CD4-positive, CD25-positive, alpha-beta regulatory T cell (primary cell): ENCODE measurements around the gene SUSD5. TPM values are rescaled to one million over a fixed set of nuclear protein-coding genes. Genes with fewer than 3 reads are reported as not detected.

ENCODE experiments used
- ATAC-seq, 2 donors: fragments of 150-1000 bp; cut with Tn5 transposase; one replicate each; pipeline ENCODE4 v1.10.0; 2021; ENCODE audit warnings: low read depth in 2 of 2, moderate number of reproducible peaks in 2 of 2, moderate library complexity in 1 of 2
- DNase-seq, 3 donors: peaks; one replicate each; pipeline versions ENCODE4 v3.0.0 to v3.0.0-alpha.2; 2012 to 2022; ENCODE audit warnings: mixed read lengths in 1 of 3
- H3K27ac ChIP-seq: one replicate; pipeline ENCODE4 v1.7.0; 2013; ENCODE audit warnings: mild to moderate bottlenecking, low read length; ENCODE audit not compliant: insufficient read depth, poor library complexity, severe bottlenecking
- H3K27me3 ChIP-seq: one replicate; pipeline ENCODE4 v1.7.0; 2013; ENCODE audit warnings: low read length; ENCODE audit not compliant: control insufficient read depth, insufficient read depth
- H3K36me3 ChIP-seq: one replicate; pipeline ENCODE4 v1.7.0; 2013; ENCODE audit warnings: mild to moderate bottlenecking, low read length, moderate library complexity; ENCODE audit not compliant: control insufficient read depth, insufficient read depth
- H3K4me1 ChIP-seq: 2 replicates; pipeline ENCODE4 v1.7.0; 2013; ENCODE audit warnings: mild to moderate bottlenecking, low read length; ENCODE audit not compliant: insufficient read depth, control insufficient read depth, poor library complexity, severe bottlenecking
- H3K4me3 ChIP-seq: one replicate; pipeline ENCODE4 v1.7.0; 2013; ENCODE audit warnings: low read depth, mild to moderate bottlenecking, low read length, moderate library complexity
- H3K9me3 ChIP-seq, 2 experiments: 1 replicate in 1 of 2; 2 replicates in 1 of 2; pipeline ENCODE4 v1.7.0; 2013; ENCODE audit warnings: low read length in 2 of 2, mild to moderate bottlenecking in 1 of 2, moderate library complexity in 1 of 2; ENCODE audit not compliant: control insufficient read depth in 2 of 2
- H3K27ac Mint-ChIP-seq, 3 donors: one replicate each; pipeline ENCODE4 v1.8.0; 2020 to 2022; ENCODE audit warnings: mild to moderate bottlenecking in 3 of 3, mixed read lengths in 3 of 3, moderate library complexity in 2 of 3
- H3K27me3 Mint-ChIP-seq: one replicate; pipeline ENCODE4 v1.8.0; 2022; ENCODE audit warnings: mild to moderate bottlenecking, mixed read lengths
- H3K36me3 Mint-ChIP-seq: one replicate; pipeline ENCODE4 v1.8.0; 2020; ENCODE audit warnings: mixed read lengths
- H3K4me1 Mint-ChIP-seq, 4 donors: one replicate each; pipeline ENCODE4 v1.8.0; 2020 to 2022; ENCODE audit warnings: mixed read lengths in 4 of 4, mild to moderate bottlenecking in 1 of 4
- H3K4me3 Mint-ChIP-seq, 4 donors: one replicate each; pipeline ENCODE4 v1.8.0; 2020 to 2022; ENCODE audit warnings: mild to moderate bottlenecking in 4 of 4, mixed read lengths in 4 of 4, moderate library complexity in 3 of 4
- H3K9me3 Mint-ChIP-seq, 7 donors: one replicate each; pipeline ENCODE4 v1.8.0; 2020 to 2022; ENCODE audit warnings: mixed read lengths in 7 of 7, mild to moderate bottlenecking in 3 of 7, moderate library complexity in 2 of 7
- polyA plus RNA-seq, 4 donors: library from polyadenylated mRNA; unstranded; fragments of 300-500 nt; fragmentation: Illumina TruSeq; gene quantifications; one replicate each; pipeline ENCODE4 v1.2.3, GENCODE V29; 2021
- total RNA-seq: library from RNA; stranded (reverse); gene quantifications from one replicate; pipeline ENCODE4 v1.2.3, GENCODE V29; 2022

The SUSD5 gene
- total and polyA plus RNA-seq, 5 donors from 2014 or later = 0.22 to 0.28 (median 0.25) TPM; not detected in 2

GRCh38 chr3:33122991-33123390 lies 95.6 kb downstream of the SUSD5 start:
- no peaks in the 10 kb centered on the region for H3K27me3 Mint-ChIP-seq
- Histone ChIP-seq H3K9me3 (no peaks in the 10 kb centered on the region), H3K4me1 (no peaks in the 10 kb centered on the region), H3K27me3 (no peaks in the 10 kb centered on the region), H3K27ac (no peak overlapping the region), H3K4me3 (no peak overlapping the region), H3K36me3 (peaks cover 43% of the 10 kb centered on the region)
- no peak for ATAC-seq
- DNase-seq = peak in 1 of 3 donors; percentile 46
- peaks cover 8 to 12% (median 10%) of the 10 kb centered on the region in 4 donors for H3K4me1 Mint-ChIP-seq
- peak overlapping the region in 1 of 3 donors; percentile 71 for H3K27ac Mint-ChIP-seq
- no peak overlapping the region for H3K4me3 Mint-ChIP-seq
- H3K9me3 Mint-ChIP-seq = no peaks in the 10 kb centered on the region
- peaks cover 44% of the 10 kb centered on the region for H3K36me3 Mint-ChIP-seq

GRCh38 chr3:33119891-33120290 lies 98.7 kb downstream of the SUSD5 start:
- Mint-ChIP-seq H3K4me1 (peaks cover 19 to 38% (median 23%) of the 10 kb centered on the region in 4 donors), H3K27me3 (no peaks in the 10 kb centered on the region), H3K36me3 (peaks cover 27% of the 10 kb centered on the region), H3K27ac (peak overlapping the region in 1 of 3 donors; percentile 44), H3K9me3 (peaks cover 0 to 2% (median 0%) of the 10 kb centered on the region in 7 donors), H3K4me3 (no peak overlapping the region)
- Histone ChIP-seq H3K4me3 (no peak overlapping the region), H3K36me3 (peaks cover 27% of the 10 kb centered on the region), H3K27ac (no peak overlapping the region), H3K27me3 (no peaks in the 10 kb centered on the region), H3K4me1 (peaks cover 12% of the 10 kb centered on the region), H3K9me3 (no peaks in the 10 kb centered on the region)
- ATAC-seq = no peak
- DNase-seq = no peak

DNA sequence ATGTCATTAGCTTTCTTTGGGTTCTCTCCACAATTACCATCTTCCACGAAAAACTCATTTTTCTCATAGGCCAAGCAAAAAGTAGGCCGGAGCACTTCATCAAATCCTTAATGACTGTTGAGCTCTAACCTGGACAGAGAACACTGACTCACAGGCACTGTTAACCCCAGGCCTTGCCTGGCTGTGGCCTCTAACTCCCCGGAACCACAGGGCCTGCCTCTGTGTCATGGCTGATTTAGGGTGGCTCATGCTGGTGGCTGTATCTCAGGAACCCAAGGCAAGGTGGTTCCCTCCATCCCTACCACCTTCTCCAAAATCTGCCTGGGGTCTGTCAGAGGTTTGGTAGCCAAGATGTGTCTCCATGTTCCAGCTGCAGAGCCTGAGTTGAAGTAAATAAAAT lies 101.1 kb downstream of the SUSD5 start:
- H3K27me3 Mint-ChIP-seq = no peaks in the 10 kb centered on the region
- H3K27ac ChIP-seq = no peak overlapping the region
- H3K4me1 Mint-ChIP-seq = peaks cover 26 to 56% (median 31%) of the 10 kb centered on the region in 4 donors

GRCh38 chr3:33115024-33115768 lies 103.4 kb downstream of the SUSD5 start:
- Mint-ChIP-seq H3K4me3 (peak overlapping the region; percentile 92 to 98 (median 94)), H3K27ac (peak overlapping the region; percentile 66 to 92 (median 74)), H3K4me1 (peaks cover 31 to 69% (median 43%) of the 10 kb centered on the region in 4 donors), H3K9me3 (peaks cover 0 to 2% (median 0%) of the 10 kb centered on the region in 7 donors), H3K36me3 (peaks cover 4% of the 10 kb centered on the region), H3K27me3 (no peaks in the 10 kb centered on the region)
- Histone ChIP-seq H3K4me3 (peak overlapping the region; percentile 56), H3K36me3 (peaks cover 8% of the 10 kb centered on the region), H3K27me3 (no peaks in the 10 kb centered on the region), H3K9me3 (no peaks in the 10 kb centered on the region), H3K4me1 (peaks cover 35% of the 10 kb centered on the region), H3K27ac (peak overlapping the region; percentile 78)
- DNase-seq (no peak), ATAC-seq (no peak)

More for the DNA sequence above, 101.1 kb downstream of the SUSD5 start:
- peaks cover 27% of the 10 kb centered on the region for H3K4me1 ChIP-seq
- DNase-seq = no peak
- Mint-ChIP-seq H3K9me3 (peaks cover 0 to 2% (median 0%) of the 10 kb centered on the region in 7 donors), H3K4me3 (peak overlapping the region in 1 of 4 donors; percentile 5), H3K27ac (peak overlapping the region in 2 of 3 donors; percentile 6 to 61), H3K36me3 (peaks cover 9% of the 10 kb centered on the region)
- H3K4me3 ChIP-seq = no peak overlapping the region
- H3K27me3 ChIP-seq = no peaks in the 10 kb centered on the region
- no peaks in the 10 kb centered on the region for H3K9me3 ChIP-seq
- peaks cover 14% of the 10 kb centered on the region for H3K36me3 ChIP-seq
- ATAC-seq = no peak

DNA sequence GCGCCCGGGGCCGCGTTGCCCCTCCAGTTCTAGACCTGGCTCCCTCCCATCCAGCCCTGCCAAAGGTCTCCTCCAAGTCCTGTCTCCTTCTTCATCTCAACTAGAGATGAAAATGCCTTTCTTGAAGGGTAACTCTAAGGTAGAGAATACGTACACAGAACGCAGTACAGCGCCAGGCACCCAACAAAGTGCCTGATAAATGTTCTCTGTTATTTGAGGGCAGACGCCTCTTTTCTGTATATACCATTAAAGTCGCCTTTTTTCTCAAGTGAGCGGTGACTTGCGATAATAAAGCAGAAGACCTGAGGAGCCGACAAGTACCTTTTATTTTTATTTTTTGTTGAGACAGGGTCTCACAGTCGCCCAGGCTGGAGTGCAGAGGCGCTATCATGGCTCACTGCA lies 104.0 kb downstream of the SUSD5 start:
- Histone ChIP-seq H3K27ac (peak overlapping the region; percentile 78), H3K27me3 (no peaks in the 10 kb centered on the region), H3K4me1 (peaks cover 35% of the 10 kb centered on the region), H3K36me3 (peaks cover 3% of the 10 kb centered on the region), H3K9me3 (no peaks in the 10 kb centered on the region), H3K4me3 (peak overlapping the region; percentile 53)
- peaks cover 3% of the 10 kb centered on the region for H3K36me3 Mint-ChIP-seq
- no peak for DNase-seq
- peaks cover 31 to 68% (median 42%) of the 10 kb centered on the region in 4 donors for H3K4me1 Mint-ChIP-seq
- H3K27me3 Mint-ChIP-seq = no peaks in the 10 kb centered on the region
- peaks cover 0 to 2% (median 0%) of the 10 kb centered on the region in 7 donors for H3K9me3 Mint-ChIP-seq
- no peak for ATAC-seq
- H3K4me3 Mint-ChIP-seq = peak overlapping the region; percentile 92 to 98 (median 94)
- H3K27ac Mint-ChIP-seq = peak overlapping the region; percentile 74 to 92 (median 90)

GRCh38 chr3:33113772-33114621 lies 104.6 kb downstream of the SUSD5 start, which contains the start of gene CRTAP:
Gene CRTAP, plus strand, starts transcription at chr3:33114014. Its CDS starts 64 bp downstream, at chr3:33114078.
- H3K9me3 Mint-ChIP-seq = peaks cover 0 to 2% (median 0%) of the 10 kb centered on the region in 7 donors
- H3K27ac Mint-ChIP-seq = peak within 1 kb of the TSS; percentile 76 to 92 (median 90)
- H3K9me3 ChIP-seq = no peaks in the 10 kb centered on the region
- H3K27me3 Mint-ChIP-seq = no peaks in the 10 kb centered on the region
- peaks cover 26 to 65% (median 41%) of the 10 kb centered on the region in 4 donors for H3K4me1 Mint-ChIP-seq
- H3K27ac ChIP-seq = peak within 1 kb of the TSS; percentile 78
- no peaks in the 10 kb centered on the region for H3K27me3 ChIP-seq
- no peaks in the 10 kb centered on the region for H3K36me3 ChIP-seq
- ATAC-seq (peak; percentile 84), DNase-seq (peak; percentile 80 to 90 (median 82))
- peaks cover 35% of the 10 kb centered on the region for H3K4me1 ChIP-seq
- peak within 1 kb of the TSS; percentile 92 to 98 (median 94) for H3K4me3 Mint-ChIP-seq
- peak within 1 kb of the TSS; percentile 90 for H3K4me3 ChIP-seq
- no peaks in the 10 kb centered on the region for H3K36me3 Mint-ChIP-seq

GRCh38 chr3:33111581-33111980 lies 107.0 kb downstream of the SUSD5 start:
- peak overlapping the region; percentile 55 to 92 (median 68) for H3K4me3 Mint-ChIP-seq
- H3K27me3 Mint-ChIP-seq = peaks cover 10% of the 10 kb centered on the region
- no peaks in the 10 kb centered on the region for H3K36me3 Mint-ChIP-seq
- Histone ChIP-seq H3K27ac (no peak overlapping the region), H3K9me3 (no peaks in the 10 kb centered on the region), H3K4me3 (peak overlapping the region; percentile 42), H3K4me1 (peaks cover 35% of the 10 kb centered on the region), H3K27me3 (no peaks in the 10 kb centered on the region), H3K36me3 (no peaks in the 10 kb centered on the region)
- peak in 2 of 3 donors; percentile 26 to 60 for DNase-seq
- ATAC-seq = no peak
- no peaks in the 10 kb centered on the region for H3K9me3 Mint-ChIP-seq
- peaks cover 26 to 50% (median 34%) of the 10 kb centered on the region in 4 donors for H3K4me1 Mint-ChIP-seq
- H3K27ac Mint-ChIP-seq = peak overlapping the region in 2 of 3 donors; percentile 60 to 68
